NCI-H2196 treated with DMSO at 0.1 percent for 48 hours (cell line): ENCODE data around the gene BNC2.

Source experiments
- DNase-seq: peaks from one replicate; lab custom pipeline; 2025; ENCODE audit not compliant: unreplicated experiment; lab: John Stamatoyannopoulos, UW

Gene BNC2

DNA sequence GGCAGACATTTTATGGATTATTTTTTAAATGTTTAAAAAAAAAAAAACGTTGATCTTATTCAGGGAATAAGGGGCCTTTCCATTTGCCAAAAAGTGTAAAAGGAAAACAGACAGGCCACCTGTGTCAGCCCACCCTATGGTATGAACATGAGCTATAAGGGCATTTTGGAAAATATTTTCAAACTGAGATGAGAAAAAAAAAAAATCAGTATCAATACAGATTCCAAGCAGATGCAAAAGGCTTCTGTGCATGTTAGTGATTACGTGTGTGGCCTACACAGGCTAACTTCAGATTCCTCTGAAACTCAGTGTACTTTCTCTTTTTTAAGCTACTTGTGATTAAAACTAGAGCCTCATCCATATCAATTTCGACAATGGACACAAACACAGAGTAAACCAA is 189.9 kb downstream of the BNC2 start:
- DNase-seq, result no peak

DNA sequence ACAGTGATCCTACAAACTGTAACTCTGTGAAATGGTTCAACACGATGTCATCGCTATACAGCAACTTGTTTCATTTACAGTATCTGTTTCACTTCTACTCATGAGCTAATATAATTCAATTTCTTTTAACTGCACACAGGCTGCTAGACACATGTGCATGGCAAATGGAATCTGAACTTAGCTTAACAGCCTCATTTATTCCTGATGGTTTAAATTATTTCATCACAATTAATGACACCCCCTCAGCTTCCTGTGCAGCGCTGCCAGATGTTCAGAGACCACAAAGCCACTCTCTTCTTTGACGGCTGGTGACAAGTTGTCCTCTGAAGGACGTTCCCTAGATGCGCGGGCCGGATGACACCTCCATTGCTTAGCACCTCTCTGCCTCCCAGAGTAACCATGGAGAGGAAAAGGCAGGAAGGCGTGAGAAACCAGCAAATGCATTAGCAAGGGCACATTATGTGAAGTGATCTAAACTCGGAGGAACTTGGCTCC is 191.1 kb downstream of the BNC2 start:
- no peak for DNase-seq

GRCh38 chr9:16676519-16676918 is 194.0 kb downstream of the BNC2 start:
- DNase-seq, result no peak

DNA sequence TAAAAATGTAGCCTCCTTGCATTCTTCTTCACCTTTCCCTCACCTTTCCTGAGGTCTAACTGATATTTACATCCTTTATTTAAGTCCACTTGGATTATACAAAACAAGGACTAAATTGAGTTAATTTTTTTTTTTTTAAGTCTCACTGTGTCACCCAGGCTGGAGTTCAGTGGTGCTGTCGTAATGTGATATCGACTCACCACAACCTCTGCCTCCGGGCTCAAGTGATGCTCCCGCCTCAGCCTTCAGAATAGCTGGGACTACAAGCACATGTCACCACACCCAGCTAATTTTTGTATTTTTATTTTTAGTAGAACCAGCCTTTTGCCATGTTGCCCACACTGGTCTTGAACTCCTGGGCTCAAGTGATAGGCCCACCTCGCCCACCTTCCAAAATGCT is 195.3 kb downstream of the BNC2 start:
- DNase-seq, result no peak

- no peak for DNase-seq
These were observed 197.3 kb downstream of the BNC2 start for GRCh38 chr9:16673171-16673570.

GRCh38 chr9:16672501-16672900 is 198.0 kb downstream of the BNC2 start:
- no peak for DNase-seq

DNA sequence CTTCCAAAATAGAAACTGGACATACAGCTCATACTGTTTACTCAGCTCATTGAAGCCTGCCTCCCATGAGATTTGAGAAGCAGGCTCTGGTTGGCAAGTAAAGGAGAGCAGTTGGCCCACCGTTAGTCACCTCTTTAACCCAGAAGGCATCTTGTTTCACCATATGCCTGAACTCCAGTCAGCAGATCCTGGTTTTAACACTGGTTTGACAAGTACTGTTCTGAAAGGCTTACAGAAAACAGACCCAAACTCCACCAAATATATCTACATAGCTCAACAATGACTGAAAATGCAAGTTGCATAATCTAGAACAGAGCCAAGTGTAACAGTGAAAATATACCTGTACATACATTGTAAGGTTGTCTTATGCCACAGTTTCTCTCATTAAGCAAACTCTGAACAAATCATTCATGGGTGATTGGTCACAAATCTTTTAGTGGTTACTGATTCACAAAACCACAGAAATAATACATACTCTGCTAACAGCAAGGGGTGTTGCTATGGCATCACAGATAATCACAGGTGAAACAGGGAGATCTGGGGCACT is 198.8 kb downstream of the BNC2 start:
- DNase-seq, result peak; percentile 24

DNA sequence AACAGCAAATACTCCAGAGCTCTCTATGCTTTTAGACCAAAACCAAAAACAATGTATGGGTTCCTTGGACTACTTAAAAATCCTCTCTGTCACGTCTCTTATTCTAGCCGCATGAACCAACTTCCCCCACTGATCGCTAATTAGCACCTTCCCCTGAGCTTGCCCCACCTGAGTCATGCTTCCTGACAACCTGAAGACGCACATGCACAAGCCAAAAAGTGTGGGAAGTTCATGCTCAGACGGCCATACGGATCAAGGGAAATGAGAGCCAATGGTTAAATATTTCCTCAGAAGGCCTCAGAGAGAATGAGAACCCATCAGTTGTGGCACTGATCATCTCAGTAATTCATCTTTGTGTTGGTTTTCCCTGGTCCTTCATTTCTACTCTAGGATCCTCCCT is 199.7 kb downstream of the BNC2 start:
- DNase-seq, result no peak

GRCh38 chr9:16668734-16669295 is 201.7 kb downstream of the BNC2 start:
- no peak for DNase-seq

DNA sequence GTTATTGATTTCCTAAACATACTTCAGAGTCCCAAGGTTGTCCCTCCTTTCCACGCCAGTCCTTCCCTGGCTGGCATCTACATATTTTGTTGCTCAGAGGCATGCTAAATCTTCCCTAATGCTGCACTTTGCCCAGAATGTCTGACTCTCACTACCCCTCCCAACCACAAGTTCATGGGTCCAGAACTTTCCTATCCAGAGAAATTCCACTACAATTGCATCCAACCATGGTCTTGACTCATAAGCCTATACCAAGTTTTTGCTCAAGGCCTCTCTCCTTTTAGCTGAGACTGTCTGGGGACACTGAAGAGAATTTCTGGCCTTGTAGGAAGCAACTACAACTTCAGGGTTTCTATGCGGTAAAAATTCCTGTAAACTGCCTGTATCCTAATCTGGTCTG is 206.3 kb downstream of the BNC2 start:
- DNase-seq, result no peak

- no peak for DNase-seq
These were observed 208.7 kb downstream of the BNC2 start for GRCh38 chr9:16661816-16662215.

- DNase-seq, result no peak
These were observed 211.4 kb downstream of the BNC2 start for GRCh38 chr9:16659096-16659495.

DNA sequence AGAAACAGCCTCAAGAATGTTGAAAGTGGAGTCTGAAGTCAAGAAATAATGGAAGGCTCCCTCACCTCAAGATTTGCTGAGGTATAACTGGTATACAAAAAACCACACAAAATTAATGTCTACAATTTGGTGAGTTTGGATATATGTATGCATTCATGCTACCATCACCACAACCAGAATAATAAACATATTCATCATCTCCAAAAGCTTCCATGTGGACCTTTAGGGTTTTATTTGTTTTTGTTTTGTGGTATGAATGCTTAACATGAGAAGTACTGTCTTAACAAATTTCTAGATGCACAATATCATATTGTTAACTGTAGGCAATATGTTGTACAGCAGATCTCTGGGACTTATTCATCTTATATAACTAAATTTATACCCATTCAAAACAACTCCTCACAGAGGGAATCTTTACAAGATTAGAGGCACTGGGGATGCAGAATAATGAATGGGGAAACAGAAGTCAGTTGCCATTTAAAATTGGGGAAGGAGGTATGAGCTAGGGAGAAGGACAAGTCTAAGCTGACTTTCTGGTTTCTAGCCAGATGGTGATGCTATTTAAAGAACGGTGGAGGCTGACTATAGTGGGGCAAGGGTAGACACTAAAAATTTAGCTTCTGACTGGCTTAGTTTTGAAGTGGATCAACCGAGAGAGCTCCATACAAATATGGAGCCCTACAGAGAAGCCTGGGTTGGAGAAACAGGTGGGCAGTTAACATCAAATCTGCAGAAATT is 213.9 kb downstream of the BNC2 start:
- no peak for DNase-seq

- no peak for DNase-seq
These were observed 215.8 kb downstream of the BNC2 start for GRCh38 chr9:16654596-16655126.

DNA sequence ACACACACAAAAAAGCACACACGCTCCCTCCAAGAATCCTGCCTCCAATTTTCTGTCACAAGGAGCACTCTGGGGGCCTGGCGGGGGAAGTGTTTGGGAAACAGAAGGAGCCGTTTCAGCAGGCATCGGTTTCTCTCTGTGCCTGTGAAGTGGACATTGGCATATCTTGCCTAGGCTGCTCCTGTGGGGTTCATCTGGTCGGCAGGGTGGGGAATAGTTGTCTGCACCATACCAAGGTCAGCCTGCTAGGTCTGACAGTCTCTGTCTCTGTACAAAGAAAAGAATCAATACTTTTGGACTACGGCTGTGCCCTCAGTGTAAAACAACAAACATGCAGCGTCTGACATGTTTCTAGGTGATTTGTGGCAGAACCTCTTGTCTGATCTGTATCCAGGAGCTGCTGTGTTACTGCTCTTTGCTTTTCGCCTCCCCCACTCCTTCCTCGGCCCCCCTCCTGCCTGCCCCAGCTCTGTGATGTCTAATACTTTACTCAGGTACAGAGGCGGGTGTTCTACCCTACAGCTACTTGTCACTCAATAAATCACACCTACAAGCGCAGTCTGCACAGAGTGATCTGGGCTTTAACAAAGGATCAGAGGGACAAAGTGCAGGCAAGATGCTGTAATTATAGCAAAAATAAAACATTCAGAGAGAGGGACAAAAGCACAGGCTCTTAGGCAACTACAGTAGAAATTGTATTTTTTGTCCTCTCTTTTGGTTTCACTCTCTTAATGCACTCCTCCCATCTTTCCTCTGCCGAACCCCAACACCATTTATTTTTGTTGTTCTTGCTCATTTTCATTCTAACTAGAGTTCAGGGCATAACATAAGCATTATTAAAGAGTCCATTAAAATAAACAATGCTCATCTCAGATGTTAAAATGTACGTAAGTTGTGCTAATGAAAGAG is 216.7 kb downstream of the BNC2 start:
- DNase-seq, result no peak

DNA sequence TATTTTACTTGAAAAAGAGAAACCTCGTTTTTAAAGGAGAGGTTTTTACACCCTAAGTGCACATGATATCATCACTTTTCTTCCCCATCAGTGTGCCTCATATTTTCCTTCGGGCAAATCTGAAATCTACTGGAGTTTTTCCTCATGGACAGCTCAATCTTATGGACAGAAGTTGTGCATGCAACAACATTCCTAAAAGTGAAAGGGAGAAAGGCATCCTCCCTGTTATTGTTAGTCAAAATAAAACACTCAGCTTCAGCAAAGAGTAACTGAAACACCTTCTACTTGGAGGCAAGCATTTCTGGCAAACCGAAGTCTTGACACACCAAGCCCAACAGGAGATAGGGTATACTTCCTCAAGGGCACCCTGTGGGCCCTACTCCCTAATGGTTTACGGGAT is 217.9 kb downstream of the BNC2 start:
- DNase-seq, result no peak

DNA sequence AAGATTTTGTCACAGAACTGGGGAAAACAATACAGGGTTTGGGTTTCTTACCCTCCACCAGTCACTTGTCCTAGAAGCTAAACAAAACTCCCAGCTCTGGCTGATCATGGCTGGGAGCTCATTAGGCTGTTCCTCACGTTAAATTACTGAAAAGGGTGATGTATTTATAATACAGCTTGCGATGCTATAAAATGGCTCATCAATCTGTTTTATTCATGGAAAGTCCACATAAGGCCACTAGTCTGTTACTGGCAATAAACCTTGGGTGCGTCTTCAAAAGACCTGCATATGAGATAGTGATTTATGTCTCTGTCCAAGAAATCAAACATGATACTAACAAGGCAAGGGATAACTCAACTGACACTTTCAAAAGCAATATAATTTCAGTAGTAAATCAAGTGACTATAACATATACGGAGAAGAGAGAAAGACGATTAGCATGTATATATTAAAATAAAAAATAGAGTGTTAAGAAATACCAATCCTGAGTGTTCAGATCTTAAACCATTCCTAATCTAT is 219.0 kb downstream of the BNC2 start:
- no peak for DNase-seq

- DNase-seq, result no peak
These were observed 224.5 kb downstream of the BNC2 start for GRCh38 chr9:16645970-16646369.

GRCh38 chr9:16642421-16643109 is 227.9 kb downstream of the BNC2 start:
- DNase-seq, result no peak

- no peak for DNase-seq
These were observed 229.8 kb downstream of the BNC2 start for GRCh38 chr9:16640649-16641048.
